H1 (cell line): ENCODE results near the gene FMNL2. TPM values are rescaled to one million over a fixed set of nuclear protein-coding genes. Genes with fewer than 3 reads are reported as not detected.

ENCODE experiments used
- CTCF ChIA-PET: fragments of 300-600 bp; sonication (Branson Sonifier 250); formaldehyde crosslinking; loops from one replicate; lab custom pipeline; 2021; ENCODE audit not compliant: partially characterized antibody; lab: Charles Lee
- POLR2A ChIA-PET: fragments of 300-600 bp; sonication (Branson Sonifier 250); formaldehyde crosslinking; loops from one replicate; lab custom pipeline; 2021; ENCODE audit warnings: inconsistent platforms; ENCODE audit not compliant: partially characterized antibody; lab: Charles Lee
- DNase-seq, 2 experiments: peaks; one replicate each; pipeline versions ENCODE4 v3.0.0 to v3.0.0-alpha.2; 2010 to 2022; ENCODE audit warnings: low spot score in 2 of 2, low read depth in 1 of 2, mixed read lengths in 1 of 2
- FAIRE-seq: peaks from 2 replicates; lab custom pipeline; 2011; peaks lifted over from hg19 to GRCh38; lab: Jason Lieb, UNC
- H2AFZ ChIP-seq: 2 replicates; pipeline ENCODE4 v1.8.1; 2012; ENCODE audit warnings: low read length, inconsistent platforms
- H2AK5ac ChIP-seq: 2 replicates; pipeline ENCODE4 v1.6.1; 2013; ENCODE audit warnings: low read depth, low read length
- H2BK120ac ChIP-seq: replicated peaks from 2 replicates; pipeline ENCODE3; 2013; ENCODE audit warnings: low read depth, low read length, inconsistent platforms
- H2BK12ac ChIP-seq: 2 replicates; pipeline ENCODE4 v1.6.1; 2013; ENCODE audit warnings: low read depth, low read length
- H2BK15ac ChIP-seq: 2 replicates; pipeline ENCODE4 v1.6.1; 2013; ENCODE audit warnings: low read length
- H2BK20ac ChIP-seq: 2 replicates; pipeline ENCODE4 v1.6.1; 2013; ENCODE audit warnings: low read length
- H2BK5ac ChIP-seq: 2 replicates; pipeline ENCODE4 v1.6.1; 2013; ENCODE audit warnings: low read depth, low read length
- H3K14ac ChIP-seq: 2 replicates; pipeline ENCODE4 v1.6.1; 2013; ENCODE audit warnings: inconsistent platforms; ENCODE audit not compliant: insufficient read length
- H3K18ac ChIP-seq: 2 replicates; pipeline ENCODE4 v1.6.1; 2013; ENCODE audit warnings: low read length; ENCODE audit errors: extremely low read depth
- H3K23ac ChIP-seq: 2 replicates; pipeline ENCODE4 v1.6.1; 2013; ENCODE audit warnings: inconsistent platforms; ENCODE audit not compliant: insufficient read length
- H3K23me2 ChIP-seq: 2 replicates; pipeline ENCODE4 v1.6.1; 2013; ENCODE audit warnings: low read depth, low read length
- H3K27ac ChIP-seq: 2 replicates; pipeline ENCODE4 v1.6.1; 2011; ENCODE audit warnings: low read depth, low read length, inconsistent platforms
- H3K27me3 ChIP-seq, 4 experiments: replicated peaks in 1 of 4; 1 replicate in 1 of 4; 2 replicates in 3 of 4; pipeline versions ENCODE4 v1.6.1 to v1.8.1; 2011 to 2013; ENCODE audit warnings: low read length in 3 of 4, mild to moderate bottlenecking in 3 of 4, inconsistent platforms in 2 of 4, mixed read lengths in 2 of 4, moderate library complexity in 1 of 4; ENCODE audit not compliant: control insufficient read depth in 3 of 4, insufficient read depth in 3 of 4; ENCODE audit errors: extremely low read depth in 1 of 4
- H3K36me3 ChIP-seq, 4 experiments: 2 replicates each; pipeline versions ENCODE4 v1.6.1 to v1.8.1; 2011 to 2013; ENCODE audit warnings: mild to moderate bottlenecking in 4 of 4, low read length in 3 of 4, moderate library complexity in 2 of 4, control low read depth in 1 of 4, inconsistent platforms in 1 of 4; ENCODE audit not compliant: insufficient read depth in 4 of 4, control insufficient read depth in 2 of 4
- H3K4ac ChIP-seq: replicated peaks from 2 replicates; pipeline ENCODE3; 2013; ENCODE audit warnings: low read length, low read depth, mixed read lengths, inconsistent platforms; ENCODE audit not compliant: insufficient read length
- H3K4me1 ChIP-seq, 4 experiments: replicated peaks in 1 of 4; 1 replicate in 1 of 4; 2 replicates in 3 of 4; pipeline versions ENCODE4 v1.6.1 to v1.8.1; 2011 to 2013; ENCODE audit warnings: low read length in 3 of 4, inconsistent platforms in 2 of 4, mixed read lengths in 1 of 4; ENCODE audit not compliant: insufficient read depth in 4 of 4, control insufficient read depth in 3 of 4
- H3K4me2 ChIP-seq, 2 experiments: 2 replicates each; pipeline versions ENCODE4 v1.6.1 to v1.8.1; 2011 to 2013; ENCODE audit warnings: low read depth in 2 of 2, low read length in 2 of 2, control low read depth in 1 of 2, inconsistent platforms in 1 of 2, mild to moderate bottlenecking in 1 of 2; ENCODE audit not compliant: insufficient read depth in 1 of 2
- H3K4me3 ChIP-seq, 4 experiments: fragments of 200-600, 300-600 bp in 1 of 4; sonication (generic), shearing (Covaris generic), sonication (Bioruptor Twin) in 1 of 4; 2 replicates each; pipeline versions ENCODE4 v1.5.1 to v1.8.1; 2011 to 2016; ENCODE audit warnings: low read length in 4 of 4, low read depth in 3 of 4, control low read depth in 2 of 4, inconsistent platforms in 2 of 4, mild to moderate bottlenecking in 2 of 4, mixed read lengths in 1 of 4, moderate library complexity in 1 of 4; ENCODE audit not compliant: insufficient read depth in 2 of 4; ENCODE audit errors: extremely low read depth in 1 of 4
- H3K56ac ChIP-seq: replicated peaks from 2 replicates; pipeline ENCODE3; 2013; ENCODE audit warnings: low read depth, mild to moderate bottlenecking, mixed read lengths, low read length, inconsistent platforms; ENCODE audit not compliant: insufficient read length
- H3K79me1 ChIP-seq: 2 replicates; pipeline ENCODE4 v1.6.1; 2013; ENCODE audit warnings: low read depth, low read length, control low read depth
- H3K79me2 ChIP-seq, 2 experiments: 2 replicates each; pipeline versions ENCODE4 v1.6.1 to v1.8.1; 2012 to 2013; ENCODE audit warnings: low read length in 2 of 2, mild to moderate bottlenecking in 2 of 2, inconsistent platforms in 1 of 2; ENCODE audit not compliant: insufficient read depth in 2 of 2, control insufficient read depth in 1 of 2
- H3K9ac ChIP-seq, 4 experiments: replicated peaks in 1 of 4; 1 replicate in 1 of 4; 2 replicates in 3 of 4; pipeline versions ENCODE4 v1.6.1 to v1.8.1; 2011 to 2013; ENCODE audit warnings: low read depth in 3 of 4, low read length in 3 of 4, control low read depth in 2 of 4, mild to moderate bottlenecking in 2 of 4, moderate library complexity in 2 of 4, inconsistent platforms in 1 of 4; ENCODE audit errors: extremely low read depth in 1 of 4
- H3K9me3 ChIP-seq, 2 experiments: 2 replicates each; pipeline versions ENCODE4 v1.6.1 to v1.8.1; 2012 to 2013; ENCODE audit warnings: mild to moderate bottlenecking in 2 of 2, moderate library complexity in 2 of 2, control low read depth in 1 of 2, inconsistent platforms in 1 of 2, low read depth in 1 of 2, low read length in 1 of 2, mixed read lengths in 1 of 2; ENCODE audit not compliant: insufficient read depth in 2 of 2
- H4K20me1 ChIP-seq, 2 experiments: replicated peaks in 1 of 2; 2 replicates each; pipeline versions ENCODE3 to v1.8.1; 2011 to 2013; ENCODE audit warnings: inconsistent platforms in 2 of 2, low read length in 2 of 2, mild to moderate bottlenecking in 1 of 2; ENCODE audit not compliant: insufficient read depth in 2 of 2, control insufficient read depth in 1 of 2
- H4K5ac ChIP-seq: 2 replicates; pipeline ENCODE4 v1.6.1; 2013; ENCODE audit warnings: low read length, low read depth, mixed read lengths, inconsistent platforms; ENCODE audit not compliant: insufficient read length
- H4K8ac ChIP-seq: 2 replicates; pipeline ENCODE4 v1.8.0; 2013; ENCODE audit warnings: mild to moderate bottlenecking, moderate library complexity, low read length, inconsistent platforms; ENCODE audit not compliant: insufficient read depth; ENCODE audit errors: extremely low read depth
- H4K91ac ChIP-seq: replicated peaks from 2 replicates; pipeline ENCODE3; 2013; ENCODE audit warnings: low read length, mixed read lengths, inconsistent platforms; ENCODE audit not compliant: insufficient read length
- ASH2L ChIP-seq: fragments of 200-600, 300-600 bp; sonication (generic); IDR thresholded peaks from one replicate; pipeline ENCODE4 v1.7.1; 2017; ENCODE audit warnings: low read length
- CREB1 ChIP-seq: IDR thresholded peaks from 2 replicates; pipeline ENCODE4 v1.6.1; 2012; ENCODE audit warnings: inconsistent platforms
- CTBP2 ChIP-seq: IDR thresholded peaks from 2 replicates; pipeline ENCODE4 v1.7.0; 2011; ENCODE audit warnings: borderline replicate concordance, mild to moderate bottlenecking, moderate library complexity, mixed read lengths, low read length; ENCODE audit not compliant: insufficient read depth, insufficient read length
- EGR1 ChIP-seq: IDR thresholded peaks from 2 replicates; pipeline ENCODE4 v1.6.1; 2011; ENCODE audit warnings: low read depth, low read length, borderline replicate concordance
- JUN ChIP-seq: IDR thresholded peaks from 2 replicates; pipeline ENCODE4 v1.6.1; 2011; ENCODE audit warnings: low read depth, mild to moderate bottlenecking, improper control_type of control experiment, low read length
- NRF1 ChIP-seq: IDR thresholded peaks from 2 replicates; pipeline ENCODE4 v1.6.1; 2011; ENCODE audit warnings: mild to moderate bottlenecking, low read depth, low read length, improper control_type of control experiment
- POLR2A ChIP-seq, 2 experiments: IDR thresholded peaks; 1 replicate in 1 of 2; 2 replicates in 1 of 2; pipeline ENCODE4 v1.6.1; 2011; ENCODE audit warnings: low read depth in 2 of 2, low read length in 2 of 2, mild to moderate bottlenecking in 2 of 2; ENCODE audit errors: control extremely low read depth in 1 of 2
- POLR2AphosphoS5 ChIP-seq: IDR thresholded peaks from 2 replicates; pipeline ENCODE4 v1.6.1; 2011; ENCODE audit warnings: low read depth, low read length
- SAP30 ChIP-seq: fragments of 300-600 bp; sonication (generic); IDR thresholded peaks from 2 replicates; pipeline ENCODE4 v1.7.1; 2012; ENCODE audit warnings: low read length, moderate library complexity, mild to moderate bottlenecking, inconsistent platforms; ENCODE audit not compliant: insufficient read depth, insufficient replicate concordance
- SRF ChIP-seq: IDR thresholded peaks from 2 replicates; pipeline ENCODE4 v1.6.1; 2011; ENCODE audit warnings: mild to moderate bottlenecking, low read depth, low read length, moderate library complexity
- WGBS, 2 experiments: shearing (Covaris generic) in 1 of 2; methylation state at CpG; one replicate each; pipeline versions ENCODE4 v1.1.6 to v1.1.7; 2013 to 2015; ENCODE audit warnings: low lambda C conversion rate in 2 of 2, mixed read lengths in 2 of 2, inconsistent platforms in 1 of 2, low coverage in 1 of 2, missing lambda C conversion rate in 1 of 2; ENCODE audit not compliant: insufficient replicate concordance in 2 of 2, insufficient coverage in 1 of 2, insufficient read length in 1 of 2; ENCODE audit errors: extremely low coverage in 1 of 2, missing lambda C conversion rate in 1 of 2; 5-methylcytosine and 5-hydroxymethylcytosine counted together
- long read RNA-seq, 2 experiments: library from RNA in 1 of 2; library from capped mRNA in 1 of 2; stranded (forward); transcript quantifications; one replicate each; pipeline ENCODE4 v2.0.0, GENCODE V29; 2021; ENCODE audit warnings: inconsistent platforms in 1 of 2
- polyA minus RNA-seq, 3 experiments: library from RNA; depleted of rRNA, polyadenylated mRNA; stranded (reverse); fragments of >200 nt; gene quantifications; 1 replicate in 2 of 3; 2 replicates in 1 of 3; pipeline ENCODE4 v1.2.3, GENCODE V29; 2011
- polyA plus RNA-seq, 7 experiments: library from polyadenylated mRNA; depleted of rRNA in 3 of 7; stranded (reverse) in 5 of 7; unstranded in 2 of 7; fragments of >200 nt in 5 of 7; fragments of 200-250 nt in 2 of 7; gene quantifications; 1 replicate in 5 of 7; 2 replicates in 1 of 7; 4 replicates in 1 of 7; pipeline versions ENCODE4 v1.2.1 to v1.2.3, GENCODE V29; 2011 to 2013; ENCODE audit warnings: missing spikeins in 2 of 7, mixed read lengths in 2 of 7
- total RNA-seq: library from RNA; stranded (reverse); fragmentation: NEBNext Ultra II Directional; extraction: Animal tissue kit (Norgen Biotek cat#: 25700); gene quantifications from 2 replicates; pipeline ENCODE4 v1.2.1, GENCODE V29; 2021

The FMNL2 gene
- total RNA-seq (45.1 and 45.9 TPM in 2 replicates), polyA plus RNA-seq (2011; rRNA removed) (8.9 and 15.5 TPM in 2 replicates), polyA minus RNA-seq (2011; rRNA and poly(A)+ RNA removed) (22.8 and 23.4 TPM in 2 replicates)
- 19.9 TPM for polyA plus RNA-seq (2011; cell fraction: cytosol; rRNA removed)
- polyA plus RNA-seq (2011; cell fraction: nucleus; rRNA removed) = 15.6 TPM
- polyA plus RNA-seq (2012, experiment 1 of 2) = 19.7 to 38.9 TPM (median 23.9 TPM) in 4 replicates
- 1.5 TPM for polyA plus RNA-seq (2012, experiment 2 of 2)
- polyA plus RNA-seq (2013, experiment 1 of 2) = 24.3 TPM
- 21.4 TPM for polyA plus RNA-seq (2013, experiment 2 of 2)
- 15.4 TPM for polyA minus RNA-seq (2011; cell fraction: cytosol; rRNA and poly(A)+ RNA removed)
- polyA minus RNA-seq (2011; cell fraction: nucleus; rRNA and poly(A)+ RNA removed) = 43.0 TPM
- long read RNA-seq, experiment 1, partial matches to known transcripts = 25 of 29 reads
- long read RNA-seq, experiment 1, other reads (novel, unspliced or antisense) = 4 of 29 reads
- long read RNA-seq, experiment 2, partial matches to known transcripts = 4 of 8 reads
- long read RNA-seq, experiment 2, other reads (novel, unspliced or antisense) = 4 of 8 reads

GRCh38 chr2:152335016-152335725, at the start of gene FMNL2:
TSS of gene FMNL2 (plus strand) at chr2:152335174.
- Histone ChIP-seq H3K23ac (no peak within 1 kb of the TSS), H3K9ac (peak within 1 kb of the TSS; percentile 69 to 96 (median 72)), H2BK15ac (no peak within 1 kb of the TSS), H3K4me1 (peaks cover 0 to 9% (median 1%) of the 10 kb centered on the region in 4 experiments; a peak in 3 of 7 replicates), H4K91ac (peak within 1 kb of the TSS; percentile 68), H2BK5ac (no peak within 1 kb of the TSS), H3K27me3 (no peaks in the 10 kb centered on the region), H3K23me2 (peaks cover 10% of the 10 kb centered on the region), H3K4me2 (peak within 1 kb of the TSS; percentile 96 to 98), H4K5ac (peak within 1 kb of the TSS; percentile 79), H3K79me2 (peaks cover 4 to 41% of the 10 kb centered on the region in 2 experiments; a peak in 3 of 4 replicates), H3K56ac (no peak within 1 kb of the TSS), H3K4ac (no peak within 1 kb of the TSS), H3K9me3 (no peaks in the 10 kb centered on the region), H3K14ac (no peak within 1 kb of the TSS), H3K4me3 (peak within 1 kb of the TSS; percentile 62 to 99 (median 86)), H3K18ac (peak within 1 kb of the TSS; percentile 19; the same call in 1 of the 2 replicates), H2BK12ac (no peak within 1 kb of the TSS), H2BK120ac (no peak within 1 kb of the TSS), H2AK5ac (no peak within 1 kb of the TSS), H4K8ac (peak within 1 kb of the TSS; percentile 91; the same call in 1 of the 2 replicates), H3K36me3 (no peaks in the 10 kb centered on the region), H2AFZ (peak within 1 kb of the TSS; percentile 100), H3K79me1 (peaks cover 4% of the 10 kb centered on the region; the same call in 1 of the 2 replicates), H2BK20ac (no peak within 1 kb of the TSS), H3K27ac (0 out of 2 replicates have a peak within 1 kb of the TSS, but pooled peaks have one; percentile 33), H4K20me1 (peaks cover 11 to 12% of the 10 kb centered on the region in 2 experiments)
- FAIRE-seq (no peak), DNase-seq (peak; percentile 57 to 95)
- ChIA-PET CTCF (interaction anchor here (0.8 to 1.7 kb wide), 7 partner anchors 17 to 310 kb away, joined by 3 to 4 read pairs (median 3); no protein-coding TSS in a partner anchor), POLR2A (interaction anchor here (0.8 to 2.5 kb wide), 11 partner anchors 9 to 382 kb away, joined by 3 to 9 read pairs (median 4); partner anchors contain the start of genes ARL6IP6 and PRPF40A)
- 2% methylated on average over 65 of the region's 85 CpGs; no CpG with 5 or more reads in 1 of the 2 experiments for WGBS, 2 experiments
- TF ChIP-seq CREB1 = peak; percentile 97
- peak; percentile 88 for TF ChIP-seq POLR2AphosphoS5
- peak; percentile 67 for TF ChIP-seq SRF
- TF ChIP-seq EGR1 = peak; percentile 82
- peak; percentile 90 to 92 for TF ChIP-seq POLR2A (IDR thresholded peaks at IDR 0.05; ENCODE audit: control extremely low read depth in 1 of 2, low read depth in 2 of 2, low read length in 2 of 2)
- TF ChIP-seq ASH2L = peak; percentile 69
- peak; percentile 6 for TF ChIP-seq SAP30
- peak; percentile 22 for TF ChIP-seq CTBP2
- no peak for TF ChIP-seq NRF1
- TF ChIP-seq JUN = no peak
